ENCODE results near the gene GTF2I. TPM values are rescaled to one million over a fixed set of nuclear protein-coding genes. Genes with fewer than 3 reads are reported as not detected.

GTF2I gene
- total RNA-seq, 1 experiment from 2014 or later = 357 TPM

- H3K4me1 ChIP-seq (ENCODE audit: insufficient read depth, low read length) = no peaks in the 10 kb centered on the region
- H2BK120ac ChIP-seq (ENCODE audit: low read depth, low read length, poor library complexity, severe bottlenecking) = no peak overlapping the region
- H3K27me3 ChIP-seq (ENCODE audit: insufficient read depth, low read length) = no peaks in the 10 kb centered on the region
- no peak overlapping the region for H3K4me2 ChIP-seq (ENCODE audit: insufficient read depth, insufficient read length, low read length)
- peaks cover 4% of the 10 kb centered on the region for H3K79me1 ChIP-seq (ENCODE audit: insufficient read depth, low read depth, low read length, poor library complexity, severe bottlenecking)
- TF ChIP-seq, protein P1, sequence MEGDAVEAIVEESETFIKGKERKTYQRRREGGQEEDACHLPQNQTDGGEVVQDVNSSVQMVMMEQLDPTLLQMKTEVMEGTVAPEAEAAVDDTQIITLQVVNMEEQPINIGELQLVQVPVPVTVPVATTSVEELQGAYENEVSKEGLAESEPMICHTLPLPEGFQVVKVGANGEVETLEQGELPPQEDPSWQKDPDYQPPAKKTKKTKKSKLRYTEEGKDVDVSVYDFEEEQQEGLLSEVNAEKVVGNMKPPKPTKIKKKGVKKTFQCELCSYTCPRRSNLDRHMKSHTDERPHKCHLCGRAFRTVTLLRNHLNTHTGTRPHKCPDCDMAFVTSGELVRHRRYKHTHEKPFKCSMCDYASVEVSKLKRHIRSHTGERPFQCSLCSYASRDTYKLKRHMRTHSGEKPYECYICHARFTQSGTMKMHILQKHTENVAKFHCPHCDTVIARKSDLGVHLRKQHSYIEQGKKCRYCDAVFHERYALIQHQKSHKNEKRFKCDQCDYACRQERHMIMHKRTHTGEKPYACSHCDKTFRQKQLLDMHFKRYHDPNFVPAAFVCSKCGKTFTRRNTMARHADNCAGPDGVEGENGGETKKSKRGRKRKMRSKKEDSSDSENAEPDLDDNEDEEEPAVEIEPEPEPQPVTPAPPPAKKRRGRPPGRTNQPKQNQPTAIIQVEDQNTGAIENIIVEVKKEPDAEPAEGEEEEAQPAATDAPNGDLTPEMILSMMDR (conservative IDR thresholded peaks at IDR 0.05) = no peak
- no peak overlapping the region for H2BK20ac ChIP-seq (ENCODE audit: low read depth, low read length, poor library complexity, severe bottlenecking)
- no peaks in the 10 kb centered on the region for H3K27me3 Mint-ChIP-seq (ENCODE audit: low read depth)
- H4K5ac ChIP-seq (ENCODE audit: insufficient read length, low read depth, low read length) = no peak overlapping the region
- no peak overlapping the region for H3K14ac ChIP-seq (ENCODE audit: insufficient read depth, low read length)
- no peak overlapping the region for H2BK5ac ChIP-seq (ENCODE audit: insufficient read length, low read length)
- no peak overlapping the region for H3K18ac ChIP-seq (ENCODE audit: insufficient read length, low read depth, low read length)
- H3K27ac Mint-ChIP-seq = peak overlapping the region in 2 of 3 experiments; percentile 44 to 52; a peak in 3 of 7 replicates
- no peak for DNase-seq
- H3K9ac ChIP-seq (ENCODE audit: extremely low read depth, insufficient read length, low read length) = no peak overlapping the region
- peaks cover 6 to 68% (median 44%) of the 10 kb centered on the region in 3 experiments; a peak in 6 of 7 replicates for H3K36me3 Mint-ChIP-seq (ENCODE audit: insufficient read depth in 1 of 3, low read depth in 3 of 3)
- no peak overlapping the region for H3K56ac ChIP-seq (ENCODE audit: insufficient read length, low read depth, low read length)
- no peak overlapping the region for H4K8ac ChIP-seq (replicated peaks; ENCODE audit: insufficient read length, low read depth, low read length)
- no peak overlapping the region for H2AK5ac ChIP-seq (ENCODE audit: insufficient read length, low read length)
- no peak overlapping the region for H2AFZ ChIP-seq (ENCODE audit: low read length)
- H3K79me2 ChIP-seq (ENCODE audit: insufficient read depth, low read length) = peaks cover 44% of the 10 kb centered on the region; the same call in 1 of the 2 replicates
- no peaks in the 10 kb centered on the region for H3K9me3 Mint-ChIP-seq
- no peak overlapping the region for H2BK15ac ChIP-seq (ENCODE audit: low read depth, low read length)
- no CpG with 5 or more reads among the region's 6 CpGs for WGBS (ENCODE audit: extremely low coverage, insufficient read length, low lambda C conversion rate)
- H4K91ac ChIP-seq (ENCODE audit: insufficient read length, low read depth, low read length) = no peak overlapping the region
- no peak overlapping the region for H2BK12ac ChIP-seq (ENCODE audit: insufficient read length, low read depth, low read length)
- no peaks in the 10 kb centered on the region for H3K9me3 ChIP-seq (ENCODE audit: control insufficient read depth, low read depth, low read length)
- no peak overlapping the region for H3K27ac ChIP-seq (ENCODE audit: insufficient read length, low read depth, low read length)
- no peaks in the 10 kb centered on the region for H4K20me1 ChIP-seq (ENCODE audit: control insufficient read depth, insufficient read depth, insufficient read length)
- no peaks in the 10 kb centered on the region for H3K23me2 ChIP-seq (ENCODE audit: insufficient read length, low read depth, low read length, poor library complexity, severe bottlenecking)
- H3K4me3 Mint-ChIP-seq = no peak overlapping the region
- no peak overlapping the region for H3K4ac ChIP-seq (ENCODE audit: low read depth, low read length)
- H3K4me1 Mint-ChIP-seq = peaks cover 13 to 19% of the 10 kb centered on the region in 2 experiments
- H3T11ph ChIP-seq (ENCODE audit: low read length) = no peak overlapping the region
- no peak overlapping the region for H3K23ac ChIP-seq (ENCODE audit: insufficient read length, low read depth, low read length)
These were observed 14.9 kb downstream of the GTF2I start for GRCh38 chr7:74672343-74672915.

Data from H9 (cell line).